GM20000 (cell line): ENCODE measurements around the gene HIP1.
"Not testable (repeated sequence)": the region's sequence is repeated elsewhere in the genome, so short reads cannot be mapped to it uniquely, and the experiment has no call there.

Experiments
- DNase-seq: peaks from one replicate; pipeline ENCODE4 v3.0.0; 2012; ENCODE audit warnings: low spot score
- CTCF ChIP-seq: IDR thresholded peaks from 2 replicates; pipeline ENCODE4 v1.5.1; 2012; ENCODE audit warnings: mild to moderate bottlenecking, control low read depth; ENCODE audit errors: extremely low read depth, missing control alignments

The HIP1 gene

GRCh38 chr7:75688200-75689136, 50.3 kb downstream of the HIP1 start:
- no peak for DNase-seq
- TF ChIP-seq CTCF, result no peak

GRCh38 chr7:75687246-75688088, 51.3 kb downstream of the HIP1 start:
- no peak for DNase-seq
- no peak for TF ChIP-seq CTCF

GRCh38 chr7:75686551-75686950, 52.2 kb downstream of the HIP1 start:
- TF ChIP-seq CTCF, result no peak
- DNase-seq, result no peak

GRCh38 chr7:75682052-75682451, 56.7 kb downstream of the HIP1 start:
- DNase-seq, result not testable (repeated sequence)

- DNase-seq, result no peak
- TF ChIP-seq CTCF, result no peak
Observed at GRCh38 chr7:75679060-75679459, 59.7 kb downstream of the HIP1 start.

- no peak for DNase-seq
- no peak for TF ChIP-seq CTCF
Observed at GRCh38 chr7:75669579-75669978, 69.2 kb downstream of the HIP1 start.

GRCh38 chr7:75667938-75668337, 70.8 kb downstream of the HIP1 start:
- DNase-seq, result no peak
- TF ChIP-seq CTCF, result no peak
